Thoracic aorta (tissue), 2 donors: ENCODE data around the gene ARHGEF19. TPM values are rescaled to one million over a fixed set of nuclear protein-coding genes. Genes with fewer than 3 reads are reported as not detected.
"Not testable (repeated sequence)": the region's sequence is repeated elsewhere in the genome, so short reads cannot be mapped to it uniquely, and the experiment has no call there.

Experiments
- ATAC-seq: fragments of 150-250 bp; one replicate; pipeline ENCODE4 v1.8.0; 2017; ENCODE audit warnings: low read depth; ENCODE audit not compliant: insufficient number of reproducible peaks, low FRiP score
- DNase-seq: peaks from one replicate; pipeline ENCODE4 v3.0.0-alpha.2; 2020; ENCODE audit warnings: low spot score
- H3K27ac ChIP-seq, 2 donors: fragments of 200-600 bp; sonication (generic); 1 replicate in 1 of 2; 2 replicates in 1 of 2; pipeline ENCODE4 v1.5.1; 2016; ENCODE audit warnings: mild to moderate bottlenecking in 2 of 2, moderate library complexity in 2 of 2
- H3K27me3 ChIP-seq: fragments of 200-600 bp; sonication (generic); replicated peaks from 2 replicates; pipeline ENCODE4 v1.6.0; 2016; ENCODE audit warnings: mild to moderate bottlenecking; ENCODE audit not compliant: insufficient read depth
- H3K36me3 ChIP-seq: fragments of 200-600 bp; sonication (generic); one replicate; pipeline ENCODE4 v1.5.1; 2016
- H3K4me1 ChIP-seq, 2 donors: fragments of 200-600 bp; sonication (generic); 1 replicate in 1 of 2; 2 replicates in 1 of 2; pipeline versions ENCODE4 v1.5.1 to v1.6.0; 2016; ENCODE audit warnings: low read depth in 2 of 2, mild to moderate bottlenecking in 1 of 2; ENCODE audit not compliant: control insufficient read depth in 1 of 2
- H3K4me3 ChIP-seq: fragments of 200-600 bp; sonication (generic); 2 replicates; pipeline ENCODE4 v1.5.1; 2016; ENCODE audit warnings: mild to moderate bottlenecking
- H3K9me3 ChIP-seq: fragments of 200-600 bp; sonication (generic); 2 replicates; pipeline ENCODE4 v1.5.1; 2016
- total RNA-seq, 2 donors: library from RNA; depleted of rRNA; stranded (reverse); fragments of >200 nt; gene quantifications; one replicate each; pipeline versions ENCODE4 v1.1.0 to v1.2.3, GENCODE V29; 2016
- TF ChIP-seq, protein P1 (sequence below): fragments of 200-600 bp; sonication (generic); IDR thresholded peaks from one replicate; pipeline ENCODE4 v1.5.1; 2019; ENCODE audit warnings: antibody characterized with exemption

ARHGEF19 gene
- total RNA-seq: 1 to 10 TPM; 8.1 to 8.5 TPM

DNA sequence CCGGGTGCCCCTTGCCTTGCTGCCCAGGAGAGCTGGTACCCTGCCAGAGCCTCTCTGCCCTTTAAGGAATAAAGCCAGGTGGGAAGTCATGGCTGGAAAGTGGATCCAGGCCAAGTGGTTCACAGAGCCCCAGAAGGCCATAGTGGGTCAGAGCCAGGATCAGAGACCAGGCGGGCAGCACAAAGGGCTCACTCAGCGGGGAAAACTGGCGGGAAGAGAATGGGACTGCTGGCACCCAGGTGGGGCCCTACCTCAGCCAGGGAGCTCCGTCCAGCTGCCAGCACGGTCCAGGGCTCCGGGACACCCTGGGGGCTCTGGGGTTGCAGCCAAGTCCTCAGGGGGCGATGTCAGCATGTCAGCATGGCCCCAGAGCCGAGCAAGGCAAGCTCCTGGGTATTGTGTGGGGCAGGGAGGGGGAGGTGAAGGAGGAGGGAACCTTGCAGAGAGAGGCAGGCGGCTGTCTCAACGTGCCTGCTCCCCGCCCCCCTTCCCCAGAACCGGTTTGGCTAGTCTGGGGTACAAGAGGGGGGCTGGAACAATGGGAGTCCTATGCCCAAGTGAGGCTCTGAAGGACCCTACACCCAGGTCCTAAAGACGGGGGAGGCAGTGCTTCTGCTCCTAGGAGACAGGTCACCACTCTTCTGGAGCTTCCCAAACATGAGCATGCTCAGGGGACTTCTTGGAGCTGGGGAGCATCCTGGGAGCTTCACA is at the start of gene ARHGEF19:
Gene ARHGEF19, minus strand, starts transcription at position 402 of the 711 bp plus-strand sequence. CDS start 3,598 bp downstream, outside the sequence.
- no peak for ATAC-seq
- Histone ChIP-seq H3K4me3 (no peak within 1 kb of the TSS), H3K9me3 (no peaks in the 10 kb centered on the region)

DNA sequence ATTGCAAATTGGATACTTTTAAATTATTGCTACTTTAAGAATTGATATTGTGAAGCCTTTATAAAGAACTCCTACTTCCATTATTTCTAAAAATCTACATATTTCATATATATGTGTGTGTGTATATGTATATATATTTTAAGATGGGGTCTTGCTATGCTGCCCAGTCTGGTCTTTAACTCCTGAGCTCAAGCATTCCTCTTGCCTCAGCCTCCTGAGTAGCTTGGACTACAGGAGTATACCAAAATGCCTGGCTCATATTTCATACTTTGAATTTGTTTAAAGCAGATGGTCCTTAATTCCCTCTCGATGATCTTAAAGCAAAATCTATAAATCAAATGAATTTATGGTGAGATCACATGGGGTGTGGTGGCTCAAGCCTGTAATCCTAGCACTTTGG is 49.6 kb upstream of the ARHGEF19 start:
- no peak overlapping the region for H3K4me3 ChIP-seq
- H3K27me3 ChIP-seq: no peaks in the 10 kb centered on the region
- TF ChIP-seq, protein P1, sequence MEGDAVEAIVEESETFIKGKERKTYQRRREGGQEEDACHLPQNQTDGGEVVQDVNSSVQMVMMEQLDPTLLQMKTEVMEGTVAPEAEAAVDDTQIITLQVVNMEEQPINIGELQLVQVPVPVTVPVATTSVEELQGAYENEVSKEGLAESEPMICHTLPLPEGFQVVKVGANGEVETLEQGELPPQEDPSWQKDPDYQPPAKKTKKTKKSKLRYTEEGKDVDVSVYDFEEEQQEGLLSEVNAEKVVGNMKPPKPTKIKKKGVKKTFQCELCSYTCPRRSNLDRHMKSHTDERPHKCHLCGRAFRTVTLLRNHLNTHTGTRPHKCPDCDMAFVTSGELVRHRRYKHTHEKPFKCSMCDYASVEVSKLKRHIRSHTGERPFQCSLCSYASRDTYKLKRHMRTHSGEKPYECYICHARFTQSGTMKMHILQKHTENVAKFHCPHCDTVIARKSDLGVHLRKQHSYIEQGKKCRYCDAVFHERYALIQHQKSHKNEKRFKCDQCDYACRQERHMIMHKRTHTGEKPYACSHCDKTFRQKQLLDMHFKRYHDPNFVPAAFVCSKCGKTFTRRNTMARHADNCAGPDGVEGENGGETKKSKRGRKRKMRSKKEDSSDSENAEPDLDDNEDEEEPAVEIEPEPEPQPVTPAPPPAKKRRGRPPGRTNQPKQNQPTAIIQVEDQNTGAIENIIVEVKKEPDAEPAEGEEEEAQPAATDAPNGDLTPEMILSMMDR: no peak
- H3K9me3 ChIP-seq: no peaks in the 10 kb centered on the region
- DNase-seq (no peak), ATAC-seq (no peak)
- peaks cover 22 to 71% of the 10 kb centered on the region in 2 donors for H3K4me1 ChIP-seq
- no peak overlapping the region for H3K27ac ChIP-seq
- H3K36me3 ChIP-seq: no peaks in the 10 kb centered on the region

More for the DNA sequence above, at the start of gene ARHGEF19:
- H3K36me3 ChIP-seq: no peaks in the 10 kb centered on the region
- H3K27ac ChIP-seq: no peak within 1 kb of the TSS
- TF ChIP-seq, protein P1: no peak
- no peak for DNase-seq
- no peaks in the 10 kb centered on the region for H3K27me3 ChIP-seq
- H3K4me1 ChIP-seq: peaks cover 3 to 26% of the 10 kb centered on the region in 2 donors

DNA sequence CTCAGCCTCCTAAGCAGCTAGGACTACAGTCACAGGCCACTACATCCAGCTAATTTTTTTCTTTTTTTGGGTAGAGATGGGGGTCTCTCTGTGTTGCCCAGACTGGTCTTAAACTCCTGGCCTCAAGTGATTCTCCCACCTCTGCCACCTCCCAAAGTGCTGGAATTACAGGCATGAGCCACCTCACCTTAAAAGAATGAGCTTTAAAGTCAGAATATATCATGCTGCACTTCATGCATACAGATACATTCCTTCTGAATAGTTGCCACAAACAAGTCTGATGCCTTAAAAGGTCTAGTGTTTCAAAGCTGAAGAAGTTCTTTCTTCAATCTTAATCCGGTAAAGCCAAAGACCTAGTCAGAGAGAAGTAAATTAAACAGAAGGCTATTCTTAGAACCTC is 48.4 kb upstream of the ARHGEF19 start:
- peak overlapping the region in 1 of 2 donors; percentile 57 for H3K27ac ChIP-seq
- ATAC-seq: no peak
- TF ChIP-seq, protein P1: no peak

DNA sequence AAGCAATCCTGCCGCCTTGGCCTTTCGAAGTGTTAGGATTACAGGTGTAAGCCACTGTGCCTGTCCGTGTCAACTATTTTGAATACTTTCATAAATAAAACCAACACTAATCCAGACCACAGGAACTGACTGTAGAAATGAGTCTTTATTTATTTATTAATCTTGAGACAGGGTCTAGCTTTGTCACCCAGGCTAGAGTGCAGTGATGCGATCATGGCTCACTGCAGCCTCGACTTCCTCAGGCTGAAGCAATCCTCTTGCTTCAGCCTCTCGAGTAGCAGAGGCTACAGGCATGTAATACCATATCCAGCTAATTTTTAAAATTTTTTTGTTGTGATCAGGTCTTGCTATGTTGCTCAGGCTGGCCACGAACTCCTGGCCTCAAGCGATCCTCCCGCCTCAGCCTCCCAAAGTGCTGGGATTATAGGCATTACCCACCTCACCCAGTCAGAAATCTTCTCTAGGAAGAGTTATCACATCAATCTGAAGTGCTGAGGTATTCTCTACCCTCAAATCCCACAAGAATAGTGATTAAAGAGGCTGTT is 46.2 kb upstream of the ARHGEF19 start:
- no peak overlapping the region for H3K4me3 ChIP-seq
- no peak for DNase-seq
- no peak overlapping the region for H3K27ac ChIP-seq
- peaks cover 15% of the 10 kb centered on the region for H3K36me3 ChIP-seq
- H3K27me3 ChIP-seq: no peaks in the 10 kb centered on the region
- no peak for ATAC-seq
- H3K9me3 ChIP-seq: no peaks in the 10 kb centered on the region
- H3K4me1 ChIP-seq: peaks cover 24 to 66% of the 10 kb centered on the region in 2 donors
- TF ChIP-seq, protein P1: no peak

More for the DNA sequence above, 48.4 kb upstream of the ARHGEF19 start:
- H3K4me1 ChIP-seq: peaks cover 17 to 66% of the 10 kb centered on the region in 2 donors
- no peak for DNase-seq
- H3K9me3 ChIP-seq: no peaks in the 10 kb centered on the region
- no peaks in the 10 kb centered on the region for H3K27me3 ChIP-seq
- no peak overlapping the region for H3K4me3 ChIP-seq
- H3K36me3 ChIP-seq: peaks cover 3% of the 10 kb centered on the region

DNA sequence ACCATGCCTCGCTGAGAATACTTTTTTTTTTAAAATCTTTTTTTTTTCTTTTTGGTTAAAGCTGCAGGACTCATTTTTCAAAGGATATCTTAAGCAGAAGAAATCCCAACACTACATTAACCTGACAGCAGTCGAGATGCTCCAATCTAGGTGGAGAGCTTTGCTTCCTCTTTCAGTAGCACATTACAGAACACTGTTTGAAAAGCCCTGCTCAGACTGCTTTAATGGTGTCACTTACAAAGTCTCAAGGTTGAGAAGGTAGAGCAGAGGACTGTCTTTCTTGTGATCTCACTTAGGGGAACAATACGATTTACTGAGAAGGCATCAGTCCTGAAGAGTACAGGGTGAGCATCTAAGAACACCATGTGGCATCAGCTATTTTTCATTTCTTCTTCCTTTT is 45.5 kb upstream of the ARHGEF19 start:
- Histone ChIP-seq H3K9me3 (no peaks in the 10 kb centered on the region), H3K4me3 (no peak overlapping the region), H3K27me3 (no peaks in the 10 kb centered on the region), H3K36me3 (peaks cover 18% of the 10 kb centered on the region), H3K27ac (no peak overlapping the region), H3K4me1 (peaks cover 30 to 69% of the 10 kb centered on the region in 2 donors)
- TF ChIP-seq, protein P1: no peak
- no peak for DNase-seq
- ATAC-seq: no peak

DNA sequence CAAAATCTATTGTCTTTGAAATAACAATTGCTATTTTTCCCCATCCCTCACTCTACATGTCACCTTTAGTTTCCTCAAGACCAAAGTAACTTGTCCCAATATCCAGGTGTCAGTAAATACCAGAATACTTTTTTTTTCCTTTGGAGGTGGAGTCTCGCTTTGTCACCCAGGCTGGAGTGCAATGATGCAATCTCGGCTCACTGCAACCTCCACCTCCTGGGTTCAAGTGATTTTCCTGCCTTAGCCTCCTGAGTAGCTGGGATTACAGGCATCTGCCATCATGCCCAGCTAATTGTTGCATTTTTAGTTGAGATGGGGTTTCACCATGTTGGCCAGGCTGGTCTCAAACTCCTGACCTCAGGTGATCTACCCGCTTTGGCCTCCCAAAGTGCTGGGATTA is 45.1 kb upstream of the ARHGEF19 start:
- H3K27ac ChIP-seq, DNase-seq, H3K9me3 ChIP-seq, ATAC-seq, H3K27me3 ChIP-seq, H3K4me3 ChIP-seq: not testable (repeated sequence)
- H3K36me3 ChIP-seq: peaks cover 22% of the 10 kb centered on the region
- peaks cover 32 to 67% of the 10 kb centered on the region in 2 donors for H3K4me1 ChIP-seq
